Activated CD4-positive, alpha-beta T cell treated with anti-CD3 and anti-CD28 coated beads, Interleukin-2, Interleukin-4, amounts not matched to agents 100 ng/mL and 50 ng/mL, durations not matched to agents 16 hours and 8 hours (primary cell): ENCODE measurements around the gene IMMT.

ENCODE experiments used
- DNase-seq: peaks from one replicate; pipeline ENCODE4 v3.0.0-alpha.2; 2020; ENCODE audit warnings: low spot score

Gene IMMT

DNA sequence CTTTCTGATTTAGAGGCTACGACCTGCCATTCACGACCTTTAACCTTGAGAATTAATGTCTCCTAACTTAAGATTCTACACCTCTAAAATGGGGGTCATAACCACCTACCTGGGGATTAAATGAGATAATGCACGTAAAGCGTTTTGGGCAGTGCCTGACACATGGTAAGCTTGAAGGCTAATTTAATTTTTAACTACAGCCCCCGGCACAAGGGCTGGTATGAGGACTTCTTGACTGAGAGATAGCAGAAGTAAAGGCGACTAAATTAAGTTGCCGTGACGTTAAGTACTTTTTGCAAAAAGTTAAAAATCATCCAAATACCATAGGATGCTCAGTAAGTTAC, 4.5 kb upstream of the IMMT start:
- DNase-seq: no peak

GRCh38 chr2:86195808-86196387, 636 bp upstream of the IMMT start:
- DNase-seq: no peak

- DNase-seq: no peak
Measured at GRCh38 chr2:86194751-86195054, 559 bp downstream of the IMMT start.

DNA sequence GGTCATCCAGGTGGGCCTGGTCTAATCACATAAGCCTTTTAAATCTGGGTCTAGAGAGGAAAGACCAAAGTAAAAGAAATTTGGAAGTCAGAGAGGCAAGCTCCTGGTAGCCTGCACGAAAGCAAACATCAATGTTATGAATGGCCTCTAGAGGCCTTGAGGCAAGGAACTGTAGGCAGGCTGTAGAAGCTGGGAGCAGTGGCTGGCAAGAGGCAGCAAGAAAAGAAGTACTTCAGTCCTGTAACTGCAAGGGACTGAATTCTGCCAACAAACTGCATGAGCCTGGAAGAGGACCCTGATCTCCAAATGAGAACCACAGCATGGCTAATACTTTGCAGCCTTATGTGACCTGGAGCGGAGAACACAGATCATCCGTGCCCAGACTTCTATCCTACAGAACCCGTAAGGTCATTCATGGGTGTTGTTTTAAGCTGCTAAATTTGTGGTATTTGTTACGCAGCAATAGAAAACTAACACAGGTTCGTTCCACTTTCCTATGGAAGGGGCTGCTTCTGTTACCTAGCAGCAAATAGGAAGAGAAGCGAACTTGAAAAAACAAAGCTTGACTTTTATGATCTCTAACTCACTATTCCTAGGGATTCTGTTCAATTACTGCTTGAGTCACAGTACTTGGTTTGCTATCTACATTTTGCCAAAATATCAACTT, 1.2 kb downstream of the IMMT start:
- no peak for DNase-seq

DNA sequence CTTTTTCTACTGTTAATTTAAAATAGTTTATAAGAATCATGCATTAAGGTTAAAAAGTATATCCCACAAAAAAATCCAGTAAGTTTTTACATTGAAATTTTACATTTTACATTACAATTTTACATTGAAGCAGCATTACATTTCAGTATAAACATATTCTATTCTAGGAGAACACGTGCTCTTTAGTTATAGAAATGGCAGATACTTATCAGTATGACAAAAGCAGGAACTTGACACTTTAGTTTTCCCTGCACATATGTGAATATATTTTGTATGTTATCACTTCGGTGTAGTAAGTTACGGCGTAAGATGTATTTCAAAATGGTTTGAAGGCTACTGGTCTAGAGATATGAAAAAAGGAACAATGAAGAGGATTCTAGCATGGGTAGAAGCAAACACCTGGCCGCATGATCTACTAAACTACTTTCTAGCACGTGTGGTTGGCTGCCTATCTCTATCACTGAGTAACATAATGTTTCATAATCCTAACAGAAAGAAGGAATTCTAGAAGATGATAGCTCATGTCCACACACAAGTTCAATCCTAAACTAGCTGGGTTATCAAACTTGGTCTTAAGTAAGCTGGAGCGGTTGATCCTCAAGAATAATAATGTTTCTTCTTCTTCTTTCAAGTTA, 5.4 kb downstream of the IMMT start:
- DNase-seq: no peak

DNA sequence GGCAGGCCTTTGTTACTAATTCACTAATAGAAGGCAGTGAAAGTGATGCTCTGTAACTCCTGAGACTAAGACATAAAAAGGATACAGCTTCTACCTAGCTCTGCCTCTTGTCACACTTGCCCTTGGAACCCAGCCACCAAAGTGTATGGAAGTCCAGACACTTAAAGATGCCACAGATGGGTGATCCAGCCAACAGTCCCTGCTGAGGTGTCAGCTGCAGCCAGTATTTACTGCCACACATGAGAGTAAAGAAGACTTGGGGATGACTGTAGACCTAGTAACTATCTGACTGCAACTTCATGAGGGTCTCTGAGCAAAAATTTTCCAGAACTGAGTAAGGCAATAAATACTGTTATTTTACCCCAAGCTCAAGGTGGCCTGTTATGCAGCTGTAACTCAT, 8.8 kb downstream of the IMMT start:
- no peak for DNase-seq

DNA sequence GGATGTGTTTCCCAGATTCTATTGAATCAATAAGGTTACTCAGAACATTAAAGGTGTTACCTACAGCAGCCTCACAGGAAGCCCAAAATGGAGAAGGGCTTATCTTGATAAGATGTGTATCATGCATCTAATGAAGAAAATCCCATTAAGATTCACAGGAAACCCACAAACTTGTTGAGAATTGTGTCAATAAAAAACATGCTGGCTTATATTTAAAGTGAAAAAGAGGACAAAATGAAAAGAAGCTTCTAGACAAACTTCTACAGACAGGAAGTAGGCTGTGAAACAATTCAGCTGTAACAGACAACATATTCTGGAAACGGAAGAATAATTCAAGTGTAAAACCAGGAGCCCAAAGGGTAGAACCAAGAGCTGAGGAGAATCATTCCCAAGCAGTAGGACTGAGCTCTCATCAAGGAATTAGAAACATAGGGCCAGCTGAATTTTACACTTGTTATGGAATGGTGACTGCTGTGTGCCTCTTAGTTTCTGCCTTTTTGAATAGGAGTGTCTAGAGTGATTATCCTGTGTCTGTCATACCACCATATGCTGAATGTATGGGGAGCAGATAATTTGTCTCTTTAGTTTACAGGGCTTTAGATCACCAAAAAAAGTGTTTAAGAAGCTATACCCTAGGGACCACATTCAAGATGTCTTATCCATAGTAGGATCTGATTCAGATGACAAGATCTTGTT, 9.6 kb downstream of the IMMT start:
- DNase-seq: peak; percentile 62

DNA sequence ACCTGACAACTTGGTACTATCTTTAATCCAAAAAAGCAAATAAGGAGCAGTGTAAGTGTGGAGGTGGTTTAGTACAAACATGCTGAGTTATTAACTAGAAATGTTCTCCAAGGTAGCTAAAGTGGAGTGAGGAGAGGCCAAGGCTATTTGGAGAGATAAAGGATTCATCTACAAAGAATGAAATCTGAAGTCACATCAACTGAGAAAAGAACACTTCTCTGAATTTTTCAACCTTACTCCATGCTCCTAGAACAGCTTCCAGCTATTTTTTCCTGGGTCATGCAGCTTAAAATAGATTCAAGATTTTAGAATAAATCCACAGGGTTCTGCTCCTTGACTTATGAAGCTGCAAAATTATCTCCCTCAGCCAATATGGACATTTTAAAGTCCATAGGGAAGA, 18.7 kb downstream of the IMMT start:
- no peak for DNase-seq

GRCh38 chr2:86175828-86176227, 19.4 kb downstream of the IMMT start:
- DNase-seq: no peak

DNA sequence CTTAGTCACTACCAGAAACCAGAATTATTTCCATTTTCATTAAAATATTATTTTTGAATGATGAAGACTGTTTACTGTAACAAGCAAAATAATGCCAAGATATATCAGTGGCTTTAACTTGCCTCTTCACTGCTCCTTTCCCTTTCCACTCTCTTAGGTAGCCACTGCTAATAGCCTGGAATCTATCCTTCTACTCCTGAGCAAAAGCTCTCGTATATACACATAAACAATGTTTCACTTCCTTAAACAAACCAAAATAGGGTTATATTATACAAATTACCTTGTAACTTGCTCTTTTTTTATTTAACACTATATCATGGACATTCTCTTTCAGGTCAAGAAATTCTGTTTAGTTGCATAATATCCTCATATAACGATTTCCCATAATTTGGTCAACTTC, 20.8 kb downstream of the IMMT start:
- DNase-seq: no peak

DNA sequence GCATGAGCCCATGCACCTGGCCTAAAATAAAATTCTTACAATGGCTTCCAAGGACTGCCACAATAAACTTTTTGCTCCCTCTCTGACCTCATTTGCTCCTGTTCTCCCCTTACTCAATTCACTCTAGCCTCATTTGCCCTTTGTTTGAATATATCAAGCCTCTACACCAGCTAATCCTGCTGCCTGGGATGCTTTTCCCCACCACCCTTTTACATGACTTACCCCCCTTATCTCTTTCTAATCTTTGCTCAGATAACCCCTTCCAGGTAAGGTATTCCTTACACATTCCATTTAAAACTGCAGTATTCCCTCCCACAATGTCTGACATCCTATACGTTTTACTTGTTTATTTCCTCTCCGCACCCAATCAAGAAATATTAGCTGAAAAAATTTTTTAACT, 22.7 kb downstream of the IMMT start:
- DNase-seq: no peak

- DNase-seq: no peak
Measured at GRCh38 chr2:86171295-86171694, 24.0 kb downstream of the IMMT start.

GRCh38 chr2:86170449-86170848, 24.8 kb downstream of the IMMT start:
- DNase-seq: no peak

DNA sequence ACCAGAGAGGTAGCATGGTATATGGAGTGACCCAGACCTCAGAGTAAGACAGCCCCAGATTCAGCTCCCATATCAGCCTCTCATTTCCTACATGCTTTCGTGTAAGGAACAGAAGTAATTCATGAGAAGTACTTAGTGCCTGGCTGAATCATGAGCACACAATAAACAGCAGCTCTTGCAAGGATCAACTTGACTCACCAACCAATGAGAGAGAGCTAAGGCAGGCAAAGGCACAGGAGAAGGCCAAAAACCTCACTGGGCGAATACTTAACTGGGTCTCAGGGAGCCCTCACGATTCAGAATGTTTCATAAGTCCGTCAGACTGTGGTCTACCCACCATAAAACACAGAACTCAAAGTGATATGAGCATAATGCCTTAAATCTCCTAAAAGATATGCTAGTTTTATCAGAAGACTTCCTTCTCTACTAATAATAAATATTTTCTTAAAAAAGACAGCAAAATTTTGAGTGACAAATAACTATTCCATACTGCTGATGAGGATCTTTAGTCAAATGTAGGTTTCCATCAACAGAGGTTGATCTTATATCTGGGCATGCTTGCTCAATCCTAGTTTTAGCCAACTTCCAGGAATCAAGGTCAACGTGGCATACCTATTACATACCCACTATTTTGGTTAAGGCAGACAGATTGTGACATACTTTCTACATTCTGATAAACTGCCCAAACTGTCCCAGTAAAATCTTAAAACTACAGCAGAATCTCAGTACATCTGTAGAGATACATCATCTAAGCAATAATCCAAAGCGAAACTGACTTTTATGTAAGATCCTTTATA, 34.9 kb downstream of the IMMT start:
- no peak for DNase-seq

- no peak for DNase-seq
Measured at GRCh38 chr2:86158286-86158685, 37.0 kb downstream of the IMMT start.

GRCh38 chr2:86157009-86157556, 38.2 kb downstream of the IMMT start:
- no peak for DNase-seq

DNA sequence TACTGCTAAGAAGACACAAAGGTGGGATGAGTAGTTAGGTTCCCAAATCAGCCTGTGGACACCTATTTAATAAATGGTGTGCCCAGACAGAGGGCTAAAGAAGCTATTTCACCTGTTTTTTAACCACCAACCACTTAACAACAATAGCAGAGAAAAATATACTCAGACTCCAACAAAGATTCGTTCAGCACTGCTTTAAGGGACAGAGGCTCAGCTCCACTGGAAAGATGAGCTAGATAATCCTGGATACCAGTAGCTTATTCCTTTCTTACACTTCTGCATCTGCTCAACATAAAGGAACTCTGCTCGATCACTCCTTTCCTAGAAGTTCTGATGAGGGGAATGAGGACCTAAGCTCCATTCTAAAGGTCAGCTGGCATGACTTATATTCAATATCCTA, 44.8 kb downstream of the IMMT start:
- no peak for DNase-seq

GRCh38 chr2:86147793-86148192, 47.5 kb downstream of the IMMT start:
- no peak for DNase-seq

DNA sequence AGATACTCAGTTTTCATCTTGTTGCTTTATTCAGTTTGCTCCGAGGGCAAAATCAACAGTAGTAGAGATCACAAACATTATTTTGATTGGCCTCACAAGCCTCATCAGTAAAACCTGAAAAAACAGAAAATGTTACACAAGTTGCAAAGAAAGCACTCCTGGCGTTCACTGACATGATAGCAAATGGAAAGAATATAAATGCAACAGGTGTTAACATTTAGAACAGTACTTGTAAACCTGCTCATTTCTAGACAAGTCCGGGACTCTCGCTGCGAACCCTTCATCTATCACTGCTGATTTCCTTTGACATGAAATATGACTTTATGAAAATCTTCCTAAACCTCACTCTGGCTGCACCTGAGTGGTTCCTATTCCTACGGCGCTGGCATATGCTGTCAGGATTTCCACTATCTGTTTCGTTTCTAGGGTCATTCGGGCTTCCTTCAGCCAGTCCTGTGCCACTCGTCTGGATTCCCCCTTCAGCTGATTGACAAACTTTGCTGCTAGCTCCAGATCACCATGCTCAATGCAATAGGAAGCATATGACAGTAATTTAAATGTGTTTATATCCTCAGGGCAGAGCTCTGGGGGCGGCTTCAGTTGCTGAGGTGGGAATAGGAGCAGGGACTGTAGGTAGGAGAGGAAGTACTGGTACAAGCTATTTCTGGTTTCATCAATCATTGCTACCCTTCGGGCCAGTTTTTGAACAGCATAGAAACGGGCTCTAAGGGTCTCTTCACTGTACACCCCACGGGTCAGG, 51.2 kb downstream of the IMMT start:
- DNase-seq: no peak

DNA sequence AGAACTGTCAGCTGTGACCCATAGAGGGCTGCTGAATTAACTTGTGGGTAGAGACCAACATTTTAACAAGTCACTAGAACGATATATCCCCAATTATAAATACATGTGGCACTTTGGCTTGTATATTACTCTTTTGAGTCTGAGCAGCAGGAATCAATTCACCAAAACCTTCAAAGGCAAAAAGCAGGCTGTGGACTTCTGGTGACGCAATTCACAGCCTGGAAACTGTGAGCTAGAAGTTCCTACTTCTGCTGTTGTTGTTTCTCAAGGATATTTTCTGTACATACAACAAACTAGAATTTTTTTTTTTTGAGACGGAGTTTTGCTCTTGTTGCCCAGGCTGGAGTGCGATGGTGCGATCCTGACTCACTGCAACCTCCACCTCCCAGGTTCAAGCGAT, 52.0 kb downstream of the IMMT start:
- no peak for DNase-seq

- DNase-seq: no peak
Measured at GRCh38 chr2:86142436-86143257, 52.6 kb downstream of the IMMT start.
